Superior temporal gyrus (tissue), 1 donor: Measurements from ENCODE around the gene ADGRD1.

Source experiments
- DNase-seq: peaks from one replicate; pipeline ENCODE4 v3.0.0-alpha.2; 2016; ENCODE audit errors: extremely low spot score

Gene ADGRD1

DNA sequence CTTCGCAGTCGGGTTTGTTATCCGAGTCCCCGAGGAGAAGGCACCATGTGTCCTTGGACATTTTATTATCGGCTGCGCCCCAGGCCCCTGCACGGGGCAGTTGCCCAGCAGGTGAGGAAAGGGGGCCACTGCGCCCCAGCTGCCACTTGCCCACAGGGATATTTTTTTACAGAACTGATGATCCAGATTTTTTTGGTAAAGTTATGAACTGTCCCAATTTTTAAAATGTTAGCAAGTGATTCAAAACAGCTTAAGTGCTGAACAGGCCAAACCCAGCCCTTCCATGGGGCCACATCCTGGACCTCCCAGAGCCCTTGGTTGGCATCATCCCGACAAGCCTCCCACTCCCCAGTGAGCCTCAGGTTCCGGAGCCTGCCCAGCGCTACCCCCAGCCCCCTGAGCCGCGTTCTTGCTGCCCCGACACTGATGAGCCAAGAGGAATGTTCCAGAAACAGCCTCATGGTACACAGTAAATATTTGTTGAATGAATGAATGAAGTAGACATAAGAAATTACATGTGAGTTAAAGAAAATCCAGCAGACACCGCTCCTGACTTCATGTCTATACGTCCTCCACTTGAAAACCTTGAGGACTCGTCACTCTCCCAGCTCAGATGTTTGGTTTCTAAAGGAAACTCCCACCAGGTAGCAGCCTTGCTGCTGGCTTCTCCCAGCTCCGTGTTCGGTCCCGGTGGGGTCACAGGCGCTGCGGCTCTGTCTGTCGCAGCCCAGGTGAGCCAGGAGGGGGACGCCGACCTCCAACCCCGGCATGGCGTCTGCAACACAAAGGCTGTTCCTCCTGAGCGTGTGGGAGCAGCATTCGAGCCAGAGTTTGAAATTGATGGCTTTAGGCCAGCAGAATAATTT lies 88.5 kb downstream of the ADGRD1 start:
- no peak for DNase-seq

DNA sequence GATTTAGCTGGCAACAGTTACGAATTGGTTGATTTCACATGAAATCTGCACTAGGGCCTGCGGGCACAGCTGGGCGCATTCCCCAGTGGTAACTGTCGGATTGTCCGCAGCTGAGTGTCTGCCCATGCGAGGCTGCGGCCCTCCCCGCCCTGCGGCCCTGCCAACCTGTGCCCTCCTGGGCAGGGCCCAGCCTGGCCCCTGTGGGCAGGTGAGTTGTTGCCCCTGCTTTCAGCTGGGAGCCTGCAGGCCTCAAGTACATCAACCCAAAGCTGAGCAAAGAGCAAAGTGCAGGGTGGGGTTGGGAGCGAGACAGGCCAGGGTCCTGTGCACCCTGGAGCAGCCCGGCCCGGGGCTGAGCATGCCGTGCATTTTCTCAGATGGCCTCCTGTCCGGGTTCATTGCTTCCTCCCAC lies 89.1 kb downstream of the ADGRD1 start:
- DNase-seq: no peak

DNA sequence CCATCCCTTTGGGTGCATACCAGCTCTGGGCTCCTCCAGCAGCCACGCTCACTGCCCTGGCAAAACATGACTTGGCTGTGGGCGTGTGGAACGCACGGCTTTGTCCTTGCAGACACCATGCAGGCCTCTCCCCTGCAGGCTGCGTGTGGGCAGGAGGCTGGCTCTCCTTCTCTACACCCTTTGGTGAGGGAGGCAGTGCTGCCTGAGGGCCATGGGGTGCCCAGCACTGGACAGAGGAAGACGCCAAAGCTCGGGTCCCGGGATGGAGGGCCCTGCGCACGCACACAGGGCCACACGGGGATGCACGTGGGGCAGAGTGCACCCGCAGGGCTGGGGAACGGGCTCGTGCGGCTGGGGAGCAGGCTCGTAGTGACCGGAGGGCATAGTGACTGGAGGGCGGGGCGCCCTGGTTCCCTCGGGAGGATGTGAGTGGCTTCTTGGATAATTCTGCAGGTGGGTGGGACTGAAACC lies 89.7 kb downstream of the ADGRD1 start:
- DNase-seq: no peak

DNA sequence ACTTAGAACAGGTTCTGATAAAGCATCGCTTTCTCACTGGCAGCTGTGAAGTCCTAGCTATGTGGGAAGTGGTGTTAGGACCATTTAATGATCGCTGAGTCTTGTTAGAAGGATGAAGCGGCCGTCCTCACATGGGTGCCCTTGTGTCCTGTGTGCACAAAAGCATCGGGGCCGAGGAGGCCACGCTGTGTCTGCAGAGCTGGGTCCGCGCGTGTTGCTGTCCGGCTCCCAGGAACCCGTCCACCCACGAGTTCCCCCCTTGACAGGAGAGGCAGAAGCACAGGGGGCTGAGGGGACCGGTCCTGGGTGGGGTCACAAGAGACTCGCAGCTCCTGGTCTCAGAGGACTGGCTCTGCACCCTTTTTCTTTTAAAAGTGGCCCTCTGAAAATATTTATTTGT lies 90.4 kb downstream of the ADGRD1 start:
- DNase-seq: no peak

DNA sequence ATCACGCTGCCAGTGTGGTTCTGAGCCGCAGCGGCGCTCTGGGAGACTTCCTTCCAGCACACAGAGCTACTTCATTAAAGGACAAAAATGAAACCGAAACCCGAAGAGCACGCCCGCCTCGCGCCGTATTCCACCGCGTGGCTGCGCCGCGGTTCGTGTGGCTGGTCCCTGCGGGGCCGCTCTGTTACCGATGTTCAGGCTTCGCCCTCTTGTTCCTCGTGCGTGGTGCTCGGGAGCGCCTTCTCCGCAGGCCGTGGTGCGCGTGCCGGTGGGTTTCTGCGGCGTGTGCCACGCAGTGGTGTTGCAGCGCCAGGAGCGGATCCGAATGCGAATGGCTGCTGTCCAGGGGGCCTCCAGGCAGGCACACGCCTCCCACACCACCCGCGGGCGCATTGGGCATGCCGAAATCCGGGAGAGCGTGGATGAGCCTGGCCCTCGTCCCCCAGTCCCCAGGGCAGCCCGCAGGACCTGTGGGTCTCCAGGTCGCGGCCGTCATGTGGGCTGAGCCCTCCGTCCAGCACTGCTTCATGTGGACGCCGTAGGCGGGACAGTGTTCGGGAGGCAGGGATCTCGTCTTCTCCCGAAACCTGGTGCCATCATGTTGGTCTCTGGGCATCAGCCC lies 91.2 kb downstream of the ADGRD1 start:
- no peak for DNase-seq

DNA sequence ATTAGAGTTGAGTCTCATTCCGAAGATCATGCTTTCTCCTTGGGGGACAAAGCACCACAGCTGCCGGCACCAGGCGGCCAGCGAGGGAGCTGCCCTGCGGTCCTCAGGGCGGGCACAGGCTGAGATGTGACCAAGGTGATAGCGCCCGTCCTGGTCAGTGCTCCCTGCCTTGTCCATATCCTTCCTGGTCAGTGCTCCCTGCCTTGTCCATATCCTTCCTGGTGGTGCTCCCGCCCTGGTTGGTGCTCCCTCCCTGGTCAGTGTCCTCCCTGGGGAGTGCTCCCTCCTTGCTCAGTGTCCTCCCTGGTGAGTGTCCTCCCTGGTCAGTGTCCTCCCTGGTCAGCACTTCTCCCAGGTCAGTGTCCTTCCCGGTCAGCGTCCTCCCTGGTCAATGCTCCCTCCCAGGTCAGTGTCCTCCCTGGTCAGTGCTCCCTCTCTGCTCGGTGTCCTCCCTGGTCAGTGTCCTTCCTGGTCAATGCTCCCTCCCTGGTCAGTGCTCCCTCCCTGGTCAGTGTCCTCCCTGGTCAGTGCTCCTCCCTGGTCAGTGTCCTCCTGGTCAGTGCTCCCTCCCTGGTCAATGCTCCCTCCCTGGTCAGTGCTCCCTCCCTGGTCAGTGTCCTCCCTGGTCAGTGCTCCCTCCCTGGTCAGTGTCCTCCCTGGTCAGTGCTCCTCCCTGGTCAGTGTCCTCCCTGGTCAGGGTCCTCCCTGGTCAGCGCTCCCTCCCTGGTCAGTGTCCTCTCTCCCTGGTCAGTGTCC lies 92.2 kb downstream of the ADGRD1 start:
- no peak for DNase-seq

DNA sequence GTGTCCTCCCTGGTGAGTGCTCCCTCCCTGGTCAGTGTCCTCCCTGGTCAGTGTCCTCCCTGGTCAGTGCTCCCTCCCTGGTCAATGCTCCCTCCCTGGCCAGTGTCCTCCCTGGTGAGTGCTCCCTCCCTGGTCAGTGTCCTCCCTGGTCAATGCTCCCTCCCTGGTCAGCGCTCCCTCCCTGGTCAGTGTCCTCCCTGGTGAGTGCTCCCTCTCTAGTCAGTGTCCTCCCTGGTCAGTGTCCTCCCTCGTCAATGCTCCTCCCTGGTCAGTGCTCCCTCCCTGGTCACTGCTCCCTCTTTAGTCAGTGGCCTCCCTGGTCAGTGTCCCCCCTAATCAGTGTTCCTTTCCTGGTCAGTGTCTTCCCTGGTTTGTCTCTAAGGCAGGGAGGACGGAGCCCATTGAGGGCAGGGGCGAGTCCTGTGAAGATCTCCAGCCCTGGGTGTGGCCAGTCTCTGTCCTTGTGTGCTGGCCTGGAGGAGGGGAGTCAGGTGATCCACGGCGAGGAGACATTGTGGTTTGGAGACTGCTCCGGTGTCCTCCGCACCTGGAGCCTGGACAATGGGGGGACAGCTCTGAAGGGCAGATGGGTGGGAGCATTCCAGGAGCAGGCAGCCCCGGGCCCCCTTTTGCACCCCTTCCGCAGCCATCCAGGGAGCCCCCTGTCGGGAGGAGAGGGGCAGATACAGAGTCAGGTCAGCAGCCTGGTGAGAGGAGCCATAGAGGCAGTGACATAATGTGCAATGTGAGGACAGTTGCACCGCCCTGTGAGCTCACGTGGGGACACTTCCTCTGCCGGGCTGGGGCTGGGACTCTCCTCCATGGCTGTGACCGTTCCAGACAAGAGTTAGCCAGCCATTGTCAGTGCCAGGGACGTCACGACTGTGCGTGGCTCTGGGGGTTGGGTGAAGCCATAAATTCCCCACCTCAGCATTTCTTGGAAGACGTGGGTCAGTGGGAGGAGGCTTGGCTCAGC lies 93.4 kb downstream of the ADGRD1 start:
- DNase-seq: no peak

DNA sequence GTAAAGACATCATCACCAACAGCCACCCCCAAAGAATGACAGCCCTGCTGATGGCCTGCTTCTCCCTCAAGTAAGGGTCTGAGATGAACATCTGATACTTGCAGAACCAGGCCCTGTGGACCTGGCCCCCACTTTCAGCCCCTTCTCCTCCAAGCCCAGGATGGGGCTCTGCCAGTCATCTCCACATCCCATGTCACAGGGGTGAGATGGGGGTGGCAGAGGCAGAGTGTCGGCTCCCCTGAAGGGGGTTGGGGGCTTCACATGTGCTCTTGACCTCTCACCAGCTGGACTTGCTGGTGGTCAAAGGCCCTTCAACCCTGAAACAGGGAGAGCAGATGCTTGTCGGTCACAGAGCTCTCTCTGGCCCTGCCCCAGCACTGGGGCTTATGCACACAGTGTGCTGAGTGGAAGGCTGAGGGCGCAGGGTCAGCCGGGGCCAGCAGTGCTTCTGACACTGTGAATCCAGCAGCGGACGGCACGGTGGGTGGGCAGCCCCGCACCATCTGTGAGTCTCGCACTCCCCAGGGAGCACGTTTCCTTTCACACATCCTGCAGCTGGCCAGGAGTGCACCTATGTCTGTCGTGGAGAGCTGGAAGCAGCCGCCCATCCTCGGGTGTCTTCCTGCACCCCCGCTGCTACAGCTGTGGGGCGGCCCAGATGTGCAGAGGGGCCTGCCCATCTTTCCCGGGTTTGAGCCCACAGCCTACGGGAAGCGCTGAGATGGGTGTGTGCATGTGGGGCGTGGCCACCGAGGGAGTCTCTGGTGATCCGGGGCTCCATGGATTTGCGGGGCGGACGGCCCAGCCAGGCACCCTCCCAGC lies 94.3 kb downstream of the ADGRD1 start:
- DNase-seq: no peak

DNA sequence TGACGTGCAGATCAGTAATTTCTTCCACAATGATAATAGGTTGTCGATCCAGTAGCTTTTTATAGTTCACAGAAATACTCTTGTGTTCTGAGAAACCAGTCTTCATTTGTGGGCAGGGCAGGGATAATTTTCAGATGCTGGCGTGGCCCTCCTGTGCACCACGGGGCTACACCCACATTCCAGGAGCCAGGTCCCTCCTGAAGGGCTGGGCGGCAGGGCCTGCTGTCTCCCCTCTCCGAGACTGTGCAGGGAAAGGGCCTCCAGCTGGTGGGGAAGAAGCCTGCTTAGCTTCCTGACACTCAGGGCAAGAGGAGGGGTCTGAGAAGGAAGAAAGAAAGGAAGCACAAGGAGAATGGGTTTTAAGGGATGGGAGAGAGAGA lies 94.9 kb downstream of the ADGRD1 start:
- no peak for DNase-seq

DNA sequence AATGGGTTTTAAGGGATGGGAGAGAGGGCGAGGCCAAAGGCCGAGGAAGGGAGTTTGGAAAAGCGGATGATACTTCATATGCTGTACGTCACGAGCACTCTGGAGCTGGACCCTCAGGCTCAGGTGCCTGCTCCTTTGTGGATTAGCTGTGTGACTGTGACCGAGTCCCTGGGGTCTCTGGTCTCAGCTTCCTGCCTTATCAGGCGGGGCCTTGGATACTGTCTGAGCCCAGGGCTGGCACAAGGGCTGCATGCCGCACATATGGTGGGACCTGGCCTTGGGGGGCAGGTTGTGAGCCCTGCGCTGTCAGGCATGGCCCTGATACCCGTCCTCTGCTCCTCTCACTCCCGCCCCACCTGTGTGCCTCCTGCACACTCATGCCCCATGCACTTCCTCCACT lies 95.3 kb downstream of the ADGRD1 start:
- DNase-seq: no peak

DNA sequence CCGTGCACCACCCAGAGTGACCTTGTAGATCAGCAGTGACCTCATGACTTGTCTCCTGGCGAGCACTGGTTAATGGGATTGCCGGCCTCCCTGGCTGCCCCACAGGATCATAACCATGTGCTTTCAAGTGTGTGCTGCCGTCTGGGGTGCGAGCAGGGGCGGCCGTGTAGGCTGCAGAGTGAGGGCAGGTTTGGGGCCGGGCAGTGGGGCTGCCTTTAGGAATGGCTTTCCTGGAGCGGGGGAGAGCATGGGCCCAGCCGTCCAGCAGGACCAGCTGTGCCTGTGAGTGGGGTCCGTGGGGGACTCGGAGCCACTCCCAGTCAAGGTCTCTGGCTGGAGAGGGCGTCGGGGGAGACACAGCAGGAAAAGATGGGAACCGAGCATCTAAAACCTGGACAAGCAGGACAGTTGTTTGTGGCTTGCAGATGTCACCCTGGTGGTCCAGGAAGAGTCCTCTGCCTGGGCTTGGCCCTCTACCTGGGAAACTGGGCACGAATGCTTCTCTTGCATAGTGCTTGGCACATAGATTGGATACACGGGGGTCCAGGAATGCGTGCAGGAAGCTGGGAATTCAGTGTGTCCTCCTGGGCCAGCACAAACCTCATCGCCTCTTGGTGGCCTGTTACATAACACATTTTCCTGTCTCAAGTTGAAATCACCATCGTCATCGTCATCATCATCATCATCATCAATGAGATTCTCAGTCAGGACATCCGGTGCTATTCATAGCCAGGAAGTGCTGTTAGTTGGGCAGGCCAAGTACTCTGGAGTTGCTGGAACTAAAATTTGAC lies 96.0 kb downstream of the ADGRD1 start:
- no peak for DNase-seq

DNA sequence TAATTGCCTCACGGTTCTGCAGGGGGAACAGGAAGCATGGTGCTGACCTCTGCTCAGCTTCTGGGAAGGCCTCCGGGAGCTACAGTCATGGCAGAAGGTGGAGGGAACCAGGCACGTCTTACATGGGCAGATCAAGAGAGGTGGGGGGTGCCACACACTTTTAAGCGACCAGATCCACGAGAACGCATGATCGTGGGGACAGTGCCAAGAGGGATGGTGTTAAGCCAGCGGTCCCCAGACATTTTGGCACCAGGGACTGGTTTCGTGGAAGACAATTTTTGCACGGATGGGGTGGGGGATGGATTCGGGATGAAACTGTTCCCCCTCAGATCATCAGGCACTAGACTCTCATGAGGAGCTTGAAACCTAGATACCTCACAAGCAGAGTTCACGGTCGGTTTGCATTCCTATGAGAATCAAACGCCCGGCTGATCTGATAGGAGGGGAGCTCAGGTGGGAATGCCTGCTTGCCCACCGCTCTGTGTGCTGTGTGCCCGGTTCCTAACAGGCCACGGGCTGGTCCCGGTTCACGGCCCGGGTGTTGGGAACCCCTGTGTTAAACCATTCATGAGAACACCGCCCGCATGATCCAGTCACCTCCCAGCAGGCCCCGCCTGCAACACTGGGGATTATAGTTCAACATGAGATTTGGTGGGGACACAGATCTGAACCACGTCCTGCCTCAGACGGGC lies 96.9 kb downstream of the ADGRD1 start:
- DNase-seq: no peak

DNA sequence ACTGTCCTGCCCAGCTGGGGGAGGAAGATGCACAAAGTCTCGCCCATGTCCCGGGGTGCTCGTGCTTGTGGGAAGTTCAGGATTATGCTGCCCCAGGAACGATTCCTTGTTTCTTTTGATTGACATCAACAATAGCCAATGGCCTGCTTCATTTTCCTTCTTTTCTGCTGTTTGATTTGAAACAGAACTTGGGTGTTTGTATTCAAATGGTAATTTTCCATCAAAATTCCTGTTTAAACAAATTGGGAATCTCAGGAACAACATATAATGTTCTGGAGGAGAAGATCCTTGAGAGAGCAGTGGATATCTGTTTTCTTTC lies 97.4 kb downstream of the ADGRD1 start:
- no peak for DNase-seq

DNA sequence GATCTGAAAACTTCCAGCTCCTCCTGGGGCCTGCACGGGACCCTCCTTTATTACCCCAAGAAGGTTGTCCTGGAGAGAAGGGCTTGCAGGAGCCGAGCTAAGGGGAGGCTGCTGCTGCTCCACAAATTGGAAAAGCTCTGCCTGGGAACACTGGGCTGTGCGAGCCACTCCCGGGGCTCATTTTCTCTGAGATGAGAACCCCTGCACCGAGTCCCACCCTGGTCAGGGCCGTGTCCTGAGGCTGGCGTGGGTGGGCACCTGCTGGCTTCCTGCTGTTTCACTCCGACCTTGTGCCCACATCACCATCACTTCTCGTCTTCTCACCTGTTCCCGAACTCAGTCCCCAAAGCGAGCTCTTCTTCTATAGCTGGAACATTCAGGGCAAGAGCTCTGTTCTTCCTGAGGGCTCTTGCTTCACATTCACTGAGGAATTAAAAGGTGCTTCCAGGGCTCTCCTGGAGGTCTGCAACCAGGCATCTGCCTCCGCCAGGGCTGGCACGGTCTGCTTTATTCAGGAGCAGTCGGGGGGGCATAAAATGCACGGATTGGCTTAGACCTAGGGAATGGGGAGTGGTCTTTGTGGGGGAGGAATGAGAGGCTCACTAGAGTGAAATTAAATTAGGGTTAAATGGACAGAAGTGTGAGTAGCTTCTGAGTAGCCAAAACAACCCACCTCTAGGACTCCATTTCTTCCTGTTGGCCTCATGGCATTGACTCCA lies 98.5 kb downstream of the ADGRD1 start:
- DNase-seq: no peak

DNA sequence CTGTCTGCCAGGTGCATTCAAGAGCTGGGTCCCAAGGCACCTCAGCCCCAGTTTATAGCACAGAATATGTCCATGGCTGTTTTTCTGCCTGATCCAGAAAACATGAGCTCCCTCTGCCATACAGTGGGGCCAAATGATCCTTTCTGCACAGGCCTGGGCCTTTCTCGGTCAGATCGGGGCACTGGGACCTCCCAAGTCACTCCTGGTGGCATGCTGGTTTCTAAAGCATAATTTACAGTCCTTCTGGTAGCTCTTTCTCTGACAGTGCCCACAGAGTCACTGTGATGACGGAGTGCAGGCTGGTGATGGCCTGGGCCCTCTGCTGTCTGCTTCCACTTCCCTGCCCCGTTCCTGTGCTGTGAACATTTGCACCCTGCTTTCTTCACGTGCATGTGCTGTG lies 99.2 kb downstream of the ADGRD1 start:
- DNase-seq: no peak

DNA sequence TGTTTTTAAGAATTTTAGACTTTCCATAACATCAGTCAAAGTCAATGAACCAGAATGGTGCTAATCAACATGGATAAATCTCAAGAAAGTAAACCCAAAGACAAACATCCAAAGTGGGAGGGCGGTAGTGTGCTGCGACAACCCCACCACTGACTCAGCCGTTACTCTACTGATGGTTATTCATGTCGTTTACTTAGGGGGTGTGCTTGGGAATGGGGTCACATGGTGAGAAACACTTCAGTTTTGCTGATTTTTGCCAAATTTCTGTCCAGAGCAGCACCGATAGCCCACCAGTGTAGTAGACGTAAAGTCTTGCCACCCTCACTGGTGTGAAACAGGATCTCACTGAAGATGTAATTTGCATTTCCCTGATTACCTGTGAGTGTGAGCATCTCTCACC lies 99.9 kb downstream of the ADGRD1 start:
- DNase-seq: no peak

DNA sequence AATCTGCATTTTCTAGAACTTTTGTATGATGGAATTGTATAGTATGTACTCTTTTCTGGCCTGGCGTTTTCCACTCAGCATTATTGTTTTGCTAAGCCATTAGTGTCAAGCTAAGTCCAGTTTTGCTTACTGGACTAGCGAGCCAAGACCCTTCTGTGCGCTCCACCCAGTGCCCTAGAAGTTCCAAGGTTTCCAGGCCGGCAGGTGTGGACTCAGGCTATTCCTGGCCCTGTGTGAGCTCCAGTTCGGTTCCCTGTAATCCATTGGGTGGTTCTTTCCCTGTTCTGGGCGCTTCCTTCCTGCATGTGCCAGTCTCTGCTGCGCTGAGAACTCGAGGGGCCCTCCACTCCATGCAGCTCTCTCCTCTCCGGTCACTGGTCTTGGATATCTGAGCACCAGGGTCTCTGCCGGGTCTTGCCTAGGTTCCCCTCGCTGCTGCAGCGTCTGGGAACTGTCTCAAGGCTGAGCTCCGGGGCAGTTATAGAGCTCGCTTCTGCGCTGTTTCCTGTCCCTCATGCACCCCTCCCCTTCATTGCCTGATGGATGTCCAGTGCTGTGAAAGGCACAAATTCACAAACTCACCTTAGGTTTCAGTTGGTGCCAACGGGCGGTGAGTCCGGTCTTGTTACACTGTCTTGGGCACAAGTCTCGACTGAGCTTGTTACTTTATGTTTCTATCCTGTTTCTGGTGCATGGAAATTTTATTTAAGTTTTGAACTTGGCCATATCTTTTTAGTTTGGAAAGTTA lies 100.8 kb downstream of the ADGRD1 start:
- DNase-seq: no peak

DNA sequence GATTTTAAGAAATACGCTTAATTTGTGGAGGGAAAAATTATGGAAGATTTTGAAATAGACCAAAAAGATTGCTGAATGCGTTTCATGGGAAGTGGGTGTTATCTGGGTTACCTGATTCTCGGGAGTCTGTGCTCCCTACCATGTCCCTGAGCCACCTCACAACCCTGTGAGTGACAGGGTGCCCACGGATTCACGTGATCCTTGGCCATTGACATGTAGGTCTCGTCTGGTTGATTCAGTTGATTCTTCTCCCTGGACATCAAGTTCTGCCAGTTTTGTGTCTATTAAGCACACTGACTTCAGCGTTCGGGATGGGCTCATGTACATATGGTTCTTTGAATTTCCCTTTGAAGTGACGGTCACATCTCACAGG lies 101.4 kb downstream of the ADGRD1 start:
- DNase-seq: no peak
